Muscle of leg (tissue), 11 donors: Measurements from ENCODE around the gene ZSWIM6. TPM values are rescaled to one million over a fixed set of nuclear protein-coding genes. Genes with fewer than 3 reads are reported as not detected.
"Not testable (repeated sequence)": the region's sequence is repeated elsewhere in the genome, so short reads cannot be mapped to it uniquely, and the experiment has no call there.

ENCODE experiments used
- DNase-seq: peaks from one replicate; pipeline ENCODE4 v3.0.0; 2013
- H3K27ac ChIP-seq: one replicate; pipeline ENCODE4 v1.5.1; 2013; ENCODE audit warnings: mild to moderate bottlenecking, low read length, control low read depth
- H3K27me3 ChIP-seq: one replicate; pipeline ENCODE4 v1.6.1; 2013; ENCODE audit warnings: low read length; ENCODE audit not compliant: control insufficient read depth, insufficient read depth
- H3K36me3 ChIP-seq: one replicate; pipeline ENCODE4 v1.6.1; 2013; ENCODE audit warnings: low read length; ENCODE audit not compliant: control insufficient read depth, insufficient read depth
- H3K4me1 ChIP-seq: one replicate; pipeline ENCODE4 v1.6.1; 2013; ENCODE audit warnings: low read length; ENCODE audit not compliant: control insufficient read depth, insufficient read depth
- H3K4me3 ChIP-seq: one replicate; pipeline ENCODE4 v1.5.1; 2013; ENCODE audit warnings: low read length, control low read depth
- H3K9me3 ChIP-seq: replicated peaks from 2 replicates; pipeline ENCODE4 v1.6.1; 2013; ENCODE audit warnings: low read depth, low read length; ENCODE audit not compliant: control insufficient read depth
- WGBS: methylation state at CpG from one replicate; pipeline ENCODE4 v1.1.5; 2013; ENCODE audit warnings: missing lambda C conversion rate; ENCODE audit not compliant: insufficient coverage; 5-methylcytosine and 5-hydroxymethylcytosine counted together
- polyA plus RNA-seq, 8 donors: library from polyadenylated mRNA; unstranded; fragments of 120-200 nt; gene quantifications; one replicate each; pipeline versions ENCODE4 v1.2.1 to v1.2.3, GENCODE V29; 2013; ENCODE audit warnings: inconsistent platforms in 1 of 8, low replicate concordance in 1 of 8; ENCODE audit not compliant: insufficient read length in 8 of 8, insufficient read depth in 1 of 8
- total RNA-seq: library from RNA; stranded (reverse); fragments of 120-200 nt; gene quantifications from one replicate; pipeline ENCODE4 v1.2.4, GENCODE V29; 2013

Gene ZSWIM6
- total and polyA plus RNA-seq, 9 donors, result 4.3 to 10.2 (median 7.5) TPM

DNA sequence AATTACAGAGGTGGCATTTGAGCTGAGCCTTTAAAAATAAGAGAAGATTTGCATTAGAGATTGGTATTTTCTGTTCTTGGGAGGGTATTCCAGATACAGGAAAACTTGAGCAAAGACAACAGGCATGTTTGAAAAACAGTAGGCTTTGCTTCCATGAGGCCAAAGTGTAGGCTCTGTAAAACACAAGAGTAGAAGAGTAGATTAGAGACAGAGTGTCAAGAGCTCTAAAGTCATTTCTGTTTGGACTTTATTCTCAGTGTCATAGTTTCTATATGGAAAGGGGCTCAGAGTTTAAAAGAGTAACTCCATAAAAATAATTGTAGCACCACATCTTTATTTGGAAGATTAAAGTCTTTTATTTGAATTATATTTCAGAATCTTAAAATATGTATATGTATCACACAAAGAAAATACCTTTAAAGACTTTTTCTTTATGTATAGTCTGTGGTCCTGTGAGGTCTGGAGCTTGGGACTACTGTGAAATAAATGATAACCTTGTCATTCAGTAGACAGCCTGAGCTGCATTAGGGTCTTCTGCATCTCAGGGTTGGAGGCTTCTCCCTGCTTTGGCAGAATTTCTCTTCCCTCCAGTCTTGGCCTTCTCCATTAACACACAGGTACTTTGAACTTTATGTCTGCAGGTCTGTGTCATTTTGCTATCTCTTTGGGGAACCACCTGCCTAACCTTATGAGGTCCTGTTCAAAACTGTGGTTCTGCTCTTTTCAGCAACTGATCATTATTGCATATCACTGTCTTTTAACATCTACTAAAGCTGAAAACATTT lies 73.6 kb downstream of the ZSWIM6 start:
- Histone ChIP-seq H3K27me3 (no peaks in the 10 kb centered on the region), H3K36me3 (no peaks in the 10 kb centered on the region), H3K27ac (no peak overlapping the region), H3K9me3 (no peaks in the 10 kb centered on the region), H3K4me1 (no peaks in the 10 kb centered on the region), H3K4me3 (no peak overlapping the region)
- DNase-seq, result no peak

DNA sequence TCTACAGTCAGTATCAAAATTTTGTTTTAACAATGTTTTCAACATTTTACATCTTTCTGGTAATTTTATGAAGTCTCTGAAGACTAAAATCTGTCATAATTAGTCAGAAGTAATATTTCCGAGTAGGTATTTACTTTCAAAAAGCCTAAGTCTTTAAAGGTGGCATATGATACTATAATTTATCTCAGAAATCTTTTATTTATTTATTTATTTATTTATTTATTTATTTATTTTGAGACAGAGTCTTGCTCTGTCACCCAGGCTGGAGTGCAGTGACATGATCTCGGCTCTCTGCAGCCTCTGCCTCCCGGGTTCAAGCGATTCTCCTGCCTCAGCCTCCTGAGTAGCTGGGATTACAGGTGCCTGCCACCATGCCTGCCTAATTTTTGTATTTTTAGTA lies 74.4 kb downstream of the ZSWIM6 start:
- H3K27me3 ChIP-seq, H3K9me3 ChIP-seq, H3K27ac ChIP-seq, H3K36me3 ChIP-seq, DNase-seq, H3K4me3 ChIP-seq, H3K4me1 ChIP-seq: not testable (repeated sequence)
- no CpG with 5 or more reads among the region's 4 CpGs for WGBS

DNA sequence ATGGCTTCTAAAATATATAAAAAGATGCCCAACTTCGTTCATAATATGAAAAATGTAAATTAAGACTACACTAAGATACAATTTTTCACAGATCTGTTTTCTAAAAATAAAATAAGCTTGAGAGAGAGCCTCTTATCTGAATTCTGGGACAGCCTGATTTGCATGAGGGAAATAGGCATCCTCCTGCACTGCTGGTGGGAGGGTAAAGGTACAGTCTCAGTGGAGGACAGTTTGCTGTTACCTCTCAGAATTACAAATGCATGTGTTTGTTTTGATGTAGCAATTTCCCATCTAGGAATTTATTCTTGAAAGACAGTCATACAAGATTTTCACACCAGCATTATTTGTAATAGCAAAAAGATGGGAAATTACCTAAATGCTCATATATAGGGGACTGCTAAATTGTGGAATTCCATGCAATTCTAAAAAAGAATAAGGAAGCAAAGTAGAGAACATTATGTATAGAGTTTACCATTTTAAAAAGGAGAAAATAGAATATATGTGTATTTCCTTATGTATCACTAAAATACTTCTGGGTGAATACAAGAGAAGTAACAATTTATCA lies 75.7 kb downstream of the ZSWIM6 start:
- no CpG with 5 or more reads among the region's 1 CpG for WGBS
- no peaks in the 10 kb centered on the region for H3K9me3 ChIP-seq
- H3K4me3 ChIP-seq, result no peak overlapping the region
- no peak for DNase-seq
- H3K27ac ChIP-seq, result no peak overlapping the region
- H3K27me3 ChIP-seq, result no peaks in the 10 kb centered on the region
- no peaks in the 10 kb centered on the region for H3K36me3 ChIP-seq
- no peaks in the 10 kb centered on the region for H3K4me1 ChIP-seq

DNA sequence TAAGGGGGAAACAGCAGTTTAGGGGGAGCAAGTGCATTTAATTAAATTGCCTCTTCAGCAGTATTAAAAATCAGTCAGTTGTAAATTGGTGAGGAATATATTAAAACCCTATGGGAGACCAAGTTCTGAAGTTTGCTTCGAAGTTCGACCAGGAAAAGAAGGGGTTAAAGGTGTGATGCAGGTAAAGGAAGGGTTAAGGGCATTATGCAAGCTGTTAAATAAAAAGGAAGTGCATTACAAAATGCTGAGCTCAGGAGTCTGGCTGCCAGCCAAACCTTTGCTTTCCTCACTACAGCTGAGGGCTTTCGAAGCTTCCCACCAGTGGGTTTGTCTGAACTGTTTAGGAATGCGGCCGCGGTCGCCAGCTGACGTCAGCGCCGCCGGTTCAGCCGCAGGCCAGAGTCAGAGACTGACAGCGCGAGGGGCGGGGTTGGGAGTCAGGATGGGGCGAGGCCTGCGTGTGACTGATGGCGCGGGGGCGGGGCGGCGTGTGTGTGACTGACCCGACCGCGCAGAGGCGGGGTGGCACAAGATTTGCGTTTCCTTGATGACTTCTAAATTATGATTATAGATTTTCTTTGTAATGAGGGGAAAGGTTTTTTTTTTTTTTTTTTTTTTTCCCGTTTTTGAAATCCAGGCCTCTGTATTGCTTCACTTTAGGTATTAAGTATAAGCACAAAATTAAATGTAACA lies 76.6 kb downstream of the ZSWIM6 start:
- no peaks in the 10 kb centered on the region for H3K4me1 ChIP-seq
- WGBS, result 2% methylated on average over 15 of the region's 28 CpGs
- peak; percentile 100 for DNase-seq
- H3K9me3 ChIP-seq, result no peaks in the 10 kb centered on the region
- peak overlapping the region; percentile 18 for H3K4me3 ChIP-seq
- H3K27me3 ChIP-seq, result no peaks in the 10 kb centered on the region
- H3K27ac ChIP-seq, result peak overlapping the region; percentile 65
- no peaks in the 10 kb centered on the region for H3K36me3 ChIP-seq

DNA sequence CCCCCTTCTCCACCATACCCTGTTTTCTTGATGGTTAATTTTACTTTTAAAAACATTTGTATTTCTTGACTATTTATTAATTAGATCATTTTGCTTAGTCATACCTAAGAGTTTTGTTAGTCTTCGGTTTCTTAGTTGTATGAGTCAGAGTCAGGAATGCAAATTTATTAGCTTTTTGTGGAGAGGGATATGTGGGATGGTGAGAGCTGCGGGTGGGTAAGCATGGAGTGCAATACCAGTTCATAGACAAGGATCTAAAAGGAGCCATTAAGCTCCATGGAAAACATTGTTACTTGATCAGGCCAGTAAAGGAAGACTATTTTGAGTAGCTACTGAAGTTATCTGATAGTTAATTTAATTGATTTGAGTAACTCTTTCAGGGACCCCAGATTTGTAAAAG lies 77.5 kb downstream of the ZSWIM6 start:
- peak; percentile 29 for DNase-seq

DNA sequence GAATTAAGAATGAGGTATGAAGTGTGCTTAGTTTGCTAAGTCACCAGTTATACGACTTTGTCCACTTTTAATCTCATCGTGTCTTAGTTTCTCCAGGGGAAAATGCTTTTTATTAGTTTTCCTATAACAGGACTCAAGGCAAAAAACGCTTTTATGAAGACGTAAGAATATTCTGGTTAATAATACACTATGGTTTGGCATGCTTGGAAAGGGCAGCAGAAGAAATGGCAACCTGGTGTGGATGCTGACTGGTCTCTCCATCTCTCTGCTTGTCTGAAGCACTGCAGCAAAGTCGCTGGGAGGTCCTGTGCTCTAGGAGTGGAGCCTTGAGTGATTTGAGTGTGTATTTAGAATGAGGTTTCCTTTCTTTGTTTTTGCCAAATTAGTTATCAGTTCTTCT lies 78.8 kb downstream of the ZSWIM6 start:
- no peaks in the 10 kb centered on the region for H3K9me3 ChIP-seq
- H3K27ac ChIP-seq, result no peak overlapping the region
- WGBS, result no CpG with 5 or more reads among the region's 5 CpGs
- no peaks in the 10 kb centered on the region for H3K36me3 ChIP-seq
- H3K27me3 ChIP-seq, result no peaks in the 10 kb centered on the region
- H3K4me3 ChIP-seq, result no peak overlapping the region
- H3K4me1 ChIP-seq, result no peaks in the 10 kb centered on the region
- no peak for DNase-seq

More for the DNA sequence above, 77.5 kb downstream of the ZSWIM6 start:
- peak overlapping the region; percentile 48 for H3K27ac ChIP-seq
- H3K27me3 ChIP-seq, result no peaks in the 10 kb centered on the region
- H3K4me1 ChIP-seq, result no peaks in the 10 kb centered on the region
- no peak overlapping the region for H3K4me3 ChIP-seq
- H3K36me3 ChIP-seq, result no peaks in the 10 kb centered on the region
- 59% methylated on average over 2 of the region's 2 CpGs for WGBS
- no peaks in the 10 kb centered on the region for H3K9me3 ChIP-seq

DNA sequence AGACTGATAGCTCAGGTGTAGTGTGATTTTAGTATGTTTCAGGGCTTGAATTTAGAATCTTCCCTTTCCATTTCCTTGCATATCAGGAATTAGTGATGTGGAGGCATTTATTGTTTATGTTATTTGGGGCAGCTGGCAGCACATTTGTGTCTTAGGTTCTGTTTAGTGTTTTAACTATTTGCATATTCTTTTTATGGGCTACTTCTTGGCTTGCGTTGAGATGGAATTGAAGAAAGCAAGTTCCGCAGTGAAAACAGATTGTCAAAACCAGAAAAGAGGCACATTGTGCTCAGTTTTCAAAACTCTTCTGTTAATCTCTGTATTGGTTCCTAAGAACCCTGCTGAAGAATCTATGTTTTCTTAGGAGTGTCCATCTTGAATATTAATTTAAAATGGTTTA lies 80.3 kb downstream of the ZSWIM6 start:
- Histone ChIP-seq H3K4me1 (no peaks in the 10 kb centered on the region), H3K27me3 (no peaks in the 10 kb centered on the region), H3K9me3 (no peaks in the 10 kb centered on the region), H3K27ac (no peak overlapping the region), H3K4me3 (no peak overlapping the region), H3K36me3 (no peaks in the 10 kb centered on the region)
- WGBS, result 70% methylated on average over 2 of the region's 2 CpGs
- no peak for DNase-seq

DNA sequence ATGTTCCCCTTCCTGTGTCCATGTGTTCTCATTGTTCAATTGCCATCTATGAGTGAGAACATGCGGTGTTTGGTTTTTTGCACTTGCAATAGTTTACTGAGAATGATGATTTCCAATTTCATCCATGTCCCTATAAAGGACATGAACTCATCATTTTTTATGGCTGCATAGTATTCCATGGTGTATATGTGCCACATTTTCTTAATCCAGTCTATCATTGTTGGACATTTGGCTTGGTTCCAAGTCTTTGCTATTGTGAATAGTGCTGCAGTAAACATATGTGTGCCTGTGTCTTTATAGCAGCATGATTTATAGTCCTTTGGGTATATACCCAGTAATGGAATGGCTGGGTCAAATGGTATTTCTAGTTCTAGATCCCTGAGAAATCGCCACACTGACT lies 81.1 kb downstream of the ZSWIM6 start:
- not testable (repeated sequence) for H3K36me3 ChIP-seq, H3K27me3 ChIP-seq, H3K4me1 ChIP-seq, H3K4me3 ChIP-seq, H3K9me3 ChIP-seq, H3K27ac ChIP-seq, DNase-seq
- no CpG with 5 or more reads among the region's 2 CpGs for WGBS

DNA sequence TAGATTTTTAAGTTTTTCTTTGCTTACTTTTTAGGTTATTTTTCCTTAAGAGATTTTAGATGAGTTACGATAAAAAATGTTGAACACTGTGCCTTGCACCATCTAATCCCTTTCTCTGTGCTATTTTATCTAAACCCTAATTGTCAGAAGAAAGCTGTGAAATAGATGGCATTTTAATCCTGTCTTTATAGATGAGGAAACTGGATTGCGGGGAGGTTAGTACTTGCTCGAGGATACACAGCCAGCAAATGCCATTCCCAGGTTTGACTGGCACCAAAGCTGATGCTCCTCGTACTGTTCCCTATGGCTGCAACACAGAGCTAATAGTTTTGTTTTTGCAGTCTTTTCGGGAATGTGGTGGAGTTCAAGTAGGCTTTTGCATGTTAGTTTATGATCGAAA lies 82.7 kb downstream of the ZSWIM6 start:
- H3K36me3 ChIP-seq, result no peaks in the 10 kb centered on the region
- no peak overlapping the region for H3K4me3 ChIP-seq
- H3K9me3 ChIP-seq, result no peaks in the 10 kb centered on the region
- H3K27me3 ChIP-seq, result no peaks in the 10 kb centered on the region
- H3K4me1 ChIP-seq, result no peaks in the 10 kb centered on the region
- WGBS, result 83% methylated on average over 4 of the region's 6 CpGs
- no peak overlapping the region for H3K27ac ChIP-seq
- no peak for DNase-seq

DNA sequence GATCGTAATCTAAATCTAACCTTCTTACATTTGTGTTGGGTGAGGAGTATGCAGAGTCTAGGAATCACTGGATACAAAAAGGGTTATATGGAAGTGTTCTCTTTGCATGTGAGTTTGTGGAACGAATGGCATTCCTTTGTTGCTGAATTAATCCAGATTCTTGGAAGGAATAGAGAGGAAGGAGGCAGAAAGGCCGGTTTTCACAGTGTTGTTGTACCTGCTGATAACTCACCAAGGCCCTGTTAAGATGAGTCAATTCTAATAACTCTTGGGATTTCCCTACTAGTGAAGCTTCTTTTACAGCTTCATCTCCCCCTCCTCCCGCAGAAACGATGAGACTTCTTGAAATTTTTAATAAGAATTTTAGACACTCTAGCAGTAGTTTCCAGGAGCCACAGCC lies 84.0 kb downstream of the ZSWIM6 start:
- Histone ChIP-seq H3K9me3 (no peaks in the 10 kb centered on the region), H3K4me1 (no peaks in the 10 kb centered on the region), H3K36me3 (no peaks in the 10 kb centered on the region), H3K27ac (no peak overlapping the region), H3K4me3 (no peak overlapping the region), H3K27me3 (no peaks in the 10 kb centered on the region)
- WGBS, result 60% methylated on average over 1 of the region's 5 CpGs
- no peak for DNase-seq
